Testis (tissue), 3 donors: ENCODE measurements around the gene COPB1. TPM values are rescaled to one million over a fixed set of nuclear protein-coding genes. Genes with fewer than 3 reads are reported as not detected.

Experiments used
- DNase-seq: peaks from one replicate; pipeline ENCODE4 v3.0.0-alpha.2; 2019
- H3K27ac ChIP-seq, 2 donors: fragments of 200-600 bp; sonication (generic); one replicate each; pipeline ENCODE4 v1.5.1; 2019
- H3K27me3 ChIP-seq: fragments of 200-600 bp; sonication (generic); one replicate; pipeline ENCODE4 v1.5.1; 2019
- H3K36me3 ChIP-seq: fragments of 200-600 bp; sonication (generic); one replicate; pipeline ENCODE4 v1.5.1; 2017; ENCODE audit warnings: low read depth; ENCODE audit errors: missing control alignments
- H3K4me1 ChIP-seq: fragments of 200-600 bp; sonication (generic); one replicate; pipeline ENCODE4 v1.5.1; 2019
- H3K4me3 ChIP-seq, 2 donors: fragments of 200-600 bp; sonication (generic); one replicate each; pipeline ENCODE4 v1.5.1; 2017 to 2019
- H3K9me3 ChIP-seq: fragments of 200-600 bp; sonication (generic); one replicate; pipeline ENCODE4 v1.5.1; 2017
- POLR2A ChIP-seq: fragments of 450-650 bp; IDR thresholded peaks from one replicate; pipeline ENCODE4 v1.6.1; 2017; ENCODE audit warnings: antibody characterized with exemption, mild to moderate bottlenecking, moderate library complexity
- WGBS, 2 donors: methylation state at CpG; one replicate each; pipeline ENCODE4 v1.1.5; 2018; 5-methylcytosine and 5-hydroxymethylcytosine counted together
- intact Hi-C: fragments of 100-400 bp; cut with DNase I; formaldehyde crosslinking; loops from one replicate; pipeline ENCODE4 v1.15.1; 2023; ENCODE audit warnings: low total_unique reads
- polyA plus RNA-seq: library from polyadenylated mRNA; stranded (reverse); fragments of 350-450 nt; fragmentation: Illumina TruSeq; extraction: RNeasy Lipid Tissue Mini Kit (QIAGEN cat#74804); gene quantifications from one replicate; pipeline ENCODE4 v1.2.3, GENCODE V29; 2014; ENCODE audit warnings: low read depth, low replicate concordance; ENCODE audit not compliant: insufficient read depth
- total RNA-seq, 2 donors: library from RNA; depleted of rRNA; stranded (reverse); fragments of >200 nt; gene quantifications; one replicate each; pipeline ENCODE4 v1.2.3, GENCODE V29; 2016
- TF ChIP-seq, protein P1 (sequence below), 3 experiments: fragments of 450-650 bp in 2 of 3; fragments of 200-600 bp in 1 of 3; sonication (generic) in 1 of 3; IDR thresholded peaks; one replicate each; pipeline ENCODE4 v1.5.1; 2016 to 2019; ENCODE audit warnings: antibody characterized with exemption in 3 of 3, mild to moderate bottlenecking in 2 of 3, moderate library complexity in 1 of 3

Gene COPB1
- total and polyA plus RNA-seq, 3 donors from 2014 or later, result 71.7 to 87.3 (median 83.5) TPM

GRCh38 chr11:14451825-14452224 is 47.8 kb downstream of the COPB1 start:
- no peak overlapping the region for H3K27ac ChIP-seq
- H3K4me3 ChIP-seq, result no peak overlapping the region
- intact Hi-C loops, result no loop called here
- TF ChIP-seq, protein P1, sequence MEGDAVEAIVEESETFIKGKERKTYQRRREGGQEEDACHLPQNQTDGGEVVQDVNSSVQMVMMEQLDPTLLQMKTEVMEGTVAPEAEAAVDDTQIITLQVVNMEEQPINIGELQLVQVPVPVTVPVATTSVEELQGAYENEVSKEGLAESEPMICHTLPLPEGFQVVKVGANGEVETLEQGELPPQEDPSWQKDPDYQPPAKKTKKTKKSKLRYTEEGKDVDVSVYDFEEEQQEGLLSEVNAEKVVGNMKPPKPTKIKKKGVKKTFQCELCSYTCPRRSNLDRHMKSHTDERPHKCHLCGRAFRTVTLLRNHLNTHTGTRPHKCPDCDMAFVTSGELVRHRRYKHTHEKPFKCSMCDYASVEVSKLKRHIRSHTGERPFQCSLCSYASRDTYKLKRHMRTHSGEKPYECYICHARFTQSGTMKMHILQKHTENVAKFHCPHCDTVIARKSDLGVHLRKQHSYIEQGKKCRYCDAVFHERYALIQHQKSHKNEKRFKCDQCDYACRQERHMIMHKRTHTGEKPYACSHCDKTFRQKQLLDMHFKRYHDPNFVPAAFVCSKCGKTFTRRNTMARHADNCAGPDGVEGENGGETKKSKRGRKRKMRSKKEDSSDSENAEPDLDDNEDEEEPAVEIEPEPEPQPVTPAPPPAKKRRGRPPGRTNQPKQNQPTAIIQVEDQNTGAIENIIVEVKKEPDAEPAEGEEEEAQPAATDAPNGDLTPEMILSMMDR (IDR thresholded peaks at IDR 0.05), result no peak
- TF ChIP-seq POLR2A, result no peak
- no peaks in the 10 kb centered on the region for H3K4me1 ChIP-seq
- no peaks in the 10 kb centered on the region for H3K9me3 ChIP-seq
- 88 to 95% methylated on average over 1 of the region's 1 CpG for WGBS, 2 donors
- no peaks in the 10 kb centered on the region for H3K36me3 ChIP-seq
- no peak for DNase-seq
- H3K27me3 ChIP-seq, result no peaks in the 10 kb centered on the region

DNA sequence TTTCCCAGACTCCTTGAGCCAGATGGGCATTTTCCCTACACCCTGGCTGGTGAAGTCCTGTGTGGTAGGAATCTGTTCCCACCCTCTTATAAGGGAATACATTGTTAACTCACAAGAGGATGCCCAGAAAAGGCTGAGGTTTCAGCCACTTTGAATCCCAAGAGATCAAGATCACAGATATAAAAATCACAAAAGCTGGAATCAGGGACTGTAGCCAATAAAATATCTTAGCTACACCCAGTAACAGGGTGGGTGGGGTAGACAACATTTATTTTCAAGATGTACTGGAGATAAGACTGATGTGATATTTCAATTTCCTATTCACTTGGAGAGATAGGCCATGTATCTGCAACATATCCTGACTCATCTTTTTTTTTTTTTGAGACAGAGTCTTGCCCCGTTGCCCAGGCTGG is 50.3 kb downstream of the COPB1 start:
- H3K4me3 ChIP-seq, result no peak overlapping the region
- intact Hi-C loops, result no loop called here
- TF ChIP-seq, protein P1 (IDR thresholded peaks at IDR 0.05), result no peak
- no peak for TF ChIP-seq POLR2A
- WGBS, 2 donors, result 91 to 93% methylated on average over 1 of the region's 1 CpG
- no peak overlapping the region for H3K27ac ChIP-seq
- H3K4me1 ChIP-seq, result no peaks in the 10 kb centered on the region
- H3K9me3 ChIP-seq, result no peaks in the 10 kb centered on the region
- H3K27me3 ChIP-seq, result no peaks in the 10 kb centered on the region
- no peaks in the 10 kb centered on the region for H3K36me3 ChIP-seq
- DNase-seq, result no peak

DNA sequence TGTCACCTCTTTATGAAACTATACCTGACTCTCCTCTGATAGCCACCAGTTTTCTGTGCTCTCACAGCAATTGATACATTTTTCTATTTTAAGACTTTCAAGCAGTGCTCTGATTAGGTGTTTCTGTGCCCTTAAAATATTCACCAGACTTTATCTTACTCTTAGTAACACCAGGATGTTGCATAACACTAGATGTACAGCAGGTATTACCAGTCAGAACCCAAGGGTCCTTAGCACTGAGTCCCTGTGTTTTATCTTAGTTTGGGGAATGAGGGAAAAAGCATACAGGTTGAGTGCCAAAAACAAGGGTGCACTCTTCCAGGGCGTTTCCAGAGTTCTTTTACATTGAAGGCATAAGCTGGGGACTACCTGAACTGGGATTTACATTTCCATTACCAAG is 51.4 kb downstream of the COPB1 start:
- intact Hi-C loops, result no loop called here
- 75 to 79% methylated on average over 1 of the region's 1 CpG for WGBS, 2 donors
- TF ChIP-seq, protein P1 (IDR thresholded peaks at IDR 0.05), result no peak
- no peak for TF ChIP-seq POLR2A

DNA sequence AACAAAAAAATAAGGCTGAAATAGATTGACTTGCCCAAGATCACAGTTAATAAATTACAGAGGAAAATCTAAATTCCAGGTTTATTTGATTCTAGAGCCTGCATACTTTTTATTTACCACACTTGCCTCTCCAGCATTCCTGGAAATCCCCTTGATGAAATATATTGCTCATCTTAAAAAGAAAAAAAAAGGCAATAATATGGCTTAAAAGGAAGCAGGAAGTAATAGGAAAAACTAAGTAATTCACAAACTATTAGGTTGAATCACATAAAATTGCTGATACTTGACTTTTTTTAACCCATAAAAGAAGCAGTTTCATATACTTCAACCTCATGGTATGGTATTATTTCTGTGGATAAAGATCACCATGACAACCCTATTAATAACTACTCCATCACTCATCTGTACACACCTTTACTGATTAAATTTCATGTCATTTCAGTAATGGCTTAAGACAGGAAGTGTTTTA is 52.9 kb downstream of the COPB1 start:
- no peak for TF ChIP-seq POLR2A
- TF ChIP-seq, protein P1 (IDR thresholded peaks at IDR 0.05), result no peak
- H3K4me1 ChIP-seq, result no peaks in the 10 kb centered on the region
- H3K9me3 ChIP-seq, result no peaks in the 10 kb centered on the region
- no peak overlapping the region for H3K4me3 ChIP-seq
- intact Hi-C loops, result no loop called here
- no peak for DNase-seq
- H3K27me3 ChIP-seq, result no peaks in the 10 kb centered on the region
- H3K27ac ChIP-seq, result no peak overlapping the region
- no peaks in the 10 kb centered on the region for H3K36me3 ChIP-seq

More for the DNA sequence above, 51.4 kb downstream of the COPB1 start:
- Histone ChIP-seq H3K27me3 (no peaks in the 10 kb centered on the region), H3K36me3 (no peaks in the 10 kb centered on the region), H3K4me3 (no peak overlapping the region), H3K4me1 (no peaks in the 10 kb centered on the region), H3K9me3 (no peaks in the 10 kb centered on the region), H3K27ac (no peak overlapping the region)
- DNase-seq, result no peak
